GM19438 (cell line): ENCODE data around the gene ZDHHC3.
A peak's percentile ranks its signal among the peaks of the same experiment; 100 is the strongest.

Experiments used
- ATAC-seq: cut with Tn5 transposase; IDR thresholded peaks from one replicate; pipeline ENCODE4 v1.9.1; 2021; ENCODE audit warnings: low read depth; ENCODE audit not compliant: unreplicated experiment

ZDHHC3 gene, protein sequence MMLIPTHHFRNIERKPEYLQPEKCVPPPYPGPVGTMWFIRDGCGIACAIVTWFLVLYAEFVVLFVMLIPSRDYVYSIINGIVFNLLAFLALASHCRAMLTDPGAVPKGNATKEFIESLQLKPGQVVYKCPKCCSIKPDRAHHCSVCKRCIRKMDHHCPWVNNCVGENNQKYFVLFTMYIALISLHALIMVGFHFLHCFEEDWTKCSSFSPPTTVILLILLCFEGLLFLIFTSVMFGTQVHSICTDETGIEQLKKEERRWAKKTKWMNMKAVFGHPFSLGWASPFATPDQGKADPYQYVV

GRCh38 chr3:44976002-44976815 is at the start of gene ZDHHC3, which contains the start of gene EXOSC7:
TSS of gene ZDHHC3 (minus strand) at chr3:44976174. CDS start at chr3:44959436, 16,738 bp downstream.
TSS of gene EXOSC7 (plus strand) at chr3:44976244. CDS start at chr3:44976278, 34 bp downstream.
- peak; percentile 74 for ATAC-seq

DNA sequence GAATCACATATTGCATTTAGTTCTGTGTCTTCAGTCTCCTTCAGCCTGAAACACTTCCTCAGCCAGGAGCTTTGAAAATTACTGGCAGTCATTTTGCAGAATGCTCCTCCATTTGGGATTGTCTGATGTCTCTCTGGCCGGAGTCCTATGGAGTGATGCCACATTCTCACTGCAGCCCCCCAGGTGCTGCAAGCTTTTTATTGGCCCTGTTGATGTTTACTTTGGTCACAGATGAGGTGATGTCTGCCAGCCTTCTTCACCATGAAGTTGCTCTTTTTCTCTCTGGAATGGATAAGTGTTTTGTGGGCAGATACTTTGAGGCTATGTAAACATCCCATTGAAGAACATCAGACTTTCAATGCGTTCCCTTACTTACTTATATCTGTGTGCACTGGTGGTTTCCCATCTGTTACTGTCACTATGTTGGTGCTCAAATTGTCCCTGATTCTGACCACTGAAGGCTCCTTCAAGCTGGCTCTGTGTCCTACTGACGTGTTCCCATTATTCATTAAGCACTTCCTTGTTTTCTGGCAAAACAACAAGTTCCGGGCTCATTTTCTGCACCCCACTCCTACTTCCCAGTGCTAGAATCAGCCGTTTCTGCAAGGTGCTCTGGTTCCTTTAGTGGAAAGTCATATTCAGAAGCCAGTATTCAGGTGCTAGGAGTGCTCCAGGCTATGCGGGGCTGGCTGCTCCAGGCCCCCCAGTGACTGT is 48.7 kb upstream of the ZDHHC3 start:
- ATAC-seq: no peak

- ATAC-seq: no peak
Measured at GRCh38 chr3:45023675-45024074, 47.7 kb upstream of the ZDHHC3 start.

DNA sequence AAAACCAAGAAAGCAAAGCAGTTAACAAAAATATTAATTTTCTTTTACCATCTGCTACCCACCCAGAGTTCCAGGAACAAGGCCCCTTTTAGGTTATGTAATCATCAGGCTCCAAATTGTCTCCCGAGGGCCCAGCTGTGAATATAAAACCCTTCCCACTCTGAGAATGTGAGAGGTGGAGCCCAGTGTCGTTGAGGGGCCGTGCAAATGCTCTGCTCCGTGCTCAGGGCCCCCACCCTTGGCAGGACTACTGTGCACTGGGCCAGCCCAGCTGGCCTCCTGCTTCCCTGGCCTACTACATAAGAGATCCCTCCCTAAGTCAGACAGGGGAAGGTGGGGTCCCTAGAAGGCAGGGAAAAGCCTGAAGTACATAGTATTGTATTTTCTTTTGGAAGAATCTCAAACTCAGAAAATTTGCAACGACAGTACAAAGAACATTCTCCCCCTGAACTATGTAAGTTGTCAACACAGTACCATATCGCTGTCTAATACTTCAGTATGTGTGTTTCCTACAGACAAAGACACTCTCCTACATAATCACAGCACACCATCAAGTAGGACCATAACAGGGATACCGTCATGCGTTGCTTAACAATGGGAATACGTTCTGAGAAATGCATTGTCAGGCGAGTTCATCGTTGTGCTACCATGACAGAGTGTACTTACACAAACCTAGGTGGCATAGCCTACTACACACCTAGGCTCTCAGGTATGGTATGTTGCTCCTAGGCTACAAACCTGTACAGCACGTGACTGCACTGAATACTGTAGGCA is 45.7 kb upstream of the ZDHHC3 start:
- no peak for ATAC-seq

- ATAC-seq: no peak
Measured at GRCh38 chr3:45020534-45020933, 44.6 kb upstream of the ZDHHC3 start.

GRCh38 chr3:45017821-45018220 is 41.8 kb upstream of the ZDHHC3 start:
- no peak for ATAC-seq

DNA sequence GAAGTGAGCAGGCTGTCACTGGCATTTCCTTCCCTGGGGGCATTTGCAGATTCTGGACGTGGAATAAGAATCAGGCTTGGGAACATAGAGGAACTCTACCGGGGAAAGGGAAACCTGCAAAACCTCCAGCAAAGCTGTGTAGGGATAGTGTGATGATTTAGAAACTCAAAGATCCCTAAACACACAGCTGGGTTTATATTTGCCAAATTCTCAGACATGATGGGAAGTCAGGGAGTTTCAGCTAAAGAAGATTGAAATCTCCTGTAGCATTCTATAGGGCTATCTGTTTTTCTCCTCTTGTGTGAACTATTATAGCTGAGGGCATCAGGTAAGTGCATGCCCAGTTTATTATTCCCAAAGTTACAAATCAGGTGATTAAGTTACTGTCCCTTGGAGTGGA is 40.9 kb upstream of the ZDHHC3 start:
- ATAC-seq: no peak

- ATAC-seq: no peak
Measured at GRCh38 chr3:45012577-45012976, 36.6 kb upstream of the ZDHHC3 start.

- no peak for ATAC-seq
Measured at GRCh38 chr3:45011756-45012508, 36.0 kb upstream of the ZDHHC3 start.

- ATAC-seq: no peak
Measured at GRCh38 chr3:45010811-45011333, 34.9 kb upstream of the ZDHHC3 start.

DNA sequence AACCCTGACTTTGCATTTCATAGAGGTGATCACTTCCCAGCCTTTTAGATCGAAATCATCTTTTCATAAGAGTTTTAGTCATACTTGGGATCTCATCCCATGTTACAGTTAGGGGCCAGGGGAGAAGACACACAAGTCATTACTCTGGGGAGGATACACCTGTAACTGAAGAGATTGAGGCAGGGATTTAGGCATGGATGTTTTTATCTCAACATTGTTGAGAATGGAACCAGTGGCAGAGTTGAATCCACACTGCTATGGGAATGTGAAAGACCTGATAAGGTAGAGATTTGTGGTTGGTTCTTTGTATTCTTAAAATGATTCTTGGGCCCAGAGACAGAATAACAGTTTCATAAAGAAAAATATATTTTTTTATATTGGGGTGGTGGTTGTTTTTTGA is 33.9 kb upstream of the ZDHHC3 start:
- no peak for ATAC-seq

- ATAC-seq: no peak
Measured at GRCh38 chr3:45008117-45008516, 32.1 kb upstream of the ZDHHC3 start.

- ATAC-seq: no peak
Measured at GRCh38 chr3:45007091-45007490, 31.1 kb upstream of the ZDHHC3 start.

DNA sequence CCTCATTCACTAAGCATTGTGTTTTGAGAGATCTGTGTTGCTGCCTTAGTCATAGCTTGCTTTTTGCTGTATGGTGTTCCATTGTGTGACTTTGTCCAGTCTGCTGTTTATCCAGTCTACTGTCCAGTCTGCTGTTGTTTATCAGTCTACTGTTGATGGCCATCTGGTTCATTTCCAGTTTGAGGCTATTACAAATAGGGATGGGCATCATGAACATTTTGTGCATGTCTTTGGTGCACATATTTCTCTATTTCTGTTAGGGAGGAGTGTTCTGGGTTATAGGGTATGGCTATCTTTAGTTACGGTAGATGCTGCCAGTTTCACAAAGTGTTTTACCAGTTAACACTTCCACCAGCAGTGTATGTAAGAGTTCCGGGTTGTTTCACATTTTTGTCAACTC is 27.9 kb upstream of the ZDHHC3 start:
- no peak for ATAC-seq

DNA sequence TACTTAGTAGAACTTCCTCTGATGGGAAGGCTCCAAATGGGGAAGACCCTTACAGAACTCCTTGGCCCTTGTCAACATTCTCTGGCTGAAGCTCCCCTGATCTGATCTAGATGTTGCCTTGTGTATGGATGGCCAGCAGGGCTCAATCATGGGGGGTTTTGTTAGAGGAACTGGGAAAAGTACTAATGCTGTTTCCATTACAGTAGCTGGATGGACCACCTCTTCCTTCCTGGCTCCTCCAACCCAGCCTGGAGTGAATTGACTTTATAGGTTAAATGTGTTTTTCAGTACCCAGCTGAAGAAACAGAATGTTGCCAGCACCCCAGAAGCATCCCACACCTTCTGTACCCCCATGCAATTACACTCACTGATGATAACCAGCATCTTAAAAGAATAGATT is 27.4 kb upstream of the ZDHHC3 start:
- no peak for ATAC-seq

DNA sequence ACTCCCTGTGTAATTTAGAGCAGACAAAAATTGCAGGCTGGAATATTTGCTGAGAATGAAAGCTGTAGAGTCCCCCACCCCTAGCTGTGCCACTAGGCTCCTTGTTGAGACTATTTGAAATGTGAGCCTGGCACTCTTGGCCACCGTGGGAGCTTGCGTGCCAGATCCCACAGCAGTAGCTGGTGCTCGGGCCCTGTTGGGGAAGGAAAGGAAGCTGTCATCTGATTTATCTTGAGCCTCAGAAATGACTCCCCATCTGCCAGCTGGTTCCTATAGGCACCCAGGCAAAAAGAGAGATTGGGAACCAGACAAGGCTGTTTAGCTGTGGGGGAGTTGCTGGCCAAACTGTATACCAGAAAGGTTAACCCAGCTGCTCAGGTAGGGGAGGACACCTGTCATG is 26.7 kb upstream of the ZDHHC3 start:
- no peak for ATAC-seq

DNA sequence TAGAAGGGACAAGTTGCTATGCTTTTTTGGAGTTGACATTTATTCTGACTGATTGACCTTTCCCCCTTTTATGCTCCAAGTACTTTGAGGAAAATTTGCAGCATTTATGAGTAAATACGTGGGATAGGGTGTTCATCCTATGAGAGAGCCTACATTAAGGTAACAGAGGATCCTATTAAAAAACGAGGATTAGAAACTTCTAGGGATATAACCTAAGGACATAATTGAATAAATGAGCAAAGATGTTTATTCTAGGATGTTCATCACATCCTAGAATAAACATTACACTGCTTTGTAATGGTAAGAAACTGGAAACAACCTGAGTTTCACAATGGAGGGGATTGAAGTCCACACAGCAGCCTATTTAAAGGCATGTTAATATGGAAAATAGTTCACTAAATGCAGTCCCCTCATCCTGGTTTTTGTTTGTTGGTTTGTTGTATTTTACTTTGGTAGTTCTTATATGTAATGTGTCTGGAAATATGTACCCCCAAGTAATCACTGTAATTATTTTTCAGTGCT is 26.2 kb upstream of the ZDHHC3 start:
- no peak for ATAC-seq

DNA sequence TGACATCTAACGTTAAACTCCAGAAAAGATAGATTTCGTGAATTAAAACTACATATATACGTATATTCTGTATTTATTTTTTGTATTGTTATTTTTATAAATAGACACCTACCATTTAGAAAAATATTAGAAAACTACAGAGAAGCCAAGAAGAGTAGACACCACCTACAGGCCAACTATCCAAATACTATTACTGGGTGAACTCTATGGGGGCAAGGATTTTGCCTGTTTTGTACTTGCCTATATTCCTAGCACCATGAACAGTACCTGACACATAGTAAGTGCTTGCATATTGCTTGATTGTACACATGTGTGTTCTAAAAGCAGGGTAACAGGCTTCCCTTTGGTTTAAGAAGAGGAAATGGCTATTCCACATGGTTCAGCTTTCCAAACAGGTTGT is 25.8 kb upstream of the ZDHHC3 start:
- no peak for ATAC-seq

DNA sequence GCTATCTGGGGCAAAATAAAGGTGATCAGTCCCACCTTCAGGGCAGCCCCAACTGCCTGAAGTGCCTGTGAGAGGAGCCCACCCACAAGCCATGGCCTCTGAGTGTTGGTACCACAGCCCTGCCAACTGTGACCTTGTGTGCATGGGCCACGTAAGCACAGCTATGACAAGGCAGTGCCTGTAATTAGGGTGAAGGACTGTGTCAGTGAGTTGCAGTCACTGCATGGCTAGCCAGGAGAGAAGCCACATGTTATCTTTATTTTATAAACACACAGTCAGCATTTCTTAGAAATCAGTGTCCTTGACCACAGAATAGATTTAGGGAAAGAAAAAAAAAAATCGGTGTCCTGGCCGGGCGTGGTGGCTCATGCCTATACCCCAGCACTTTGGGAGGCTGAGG is 24.8 kb upstream of the ZDHHC3 start:
- ATAC-seq: no peak
